Measurements from ENCODE around the gene EIF4G3. TPM values are rescaled to one million over a fixed set of nuclear protein-coding genes. Genes with fewer than 3 reads are reported as not detected.
"Not testable (repeated sequence)": the region's sequence is repeated elsewhere in the genome, so short reads cannot be mapped to it uniquely, and the experiment has no call there.

The EIF4G3 gene
- polyA plus RNA-seq, 1 donor: 76.2 TPM

DNA sequence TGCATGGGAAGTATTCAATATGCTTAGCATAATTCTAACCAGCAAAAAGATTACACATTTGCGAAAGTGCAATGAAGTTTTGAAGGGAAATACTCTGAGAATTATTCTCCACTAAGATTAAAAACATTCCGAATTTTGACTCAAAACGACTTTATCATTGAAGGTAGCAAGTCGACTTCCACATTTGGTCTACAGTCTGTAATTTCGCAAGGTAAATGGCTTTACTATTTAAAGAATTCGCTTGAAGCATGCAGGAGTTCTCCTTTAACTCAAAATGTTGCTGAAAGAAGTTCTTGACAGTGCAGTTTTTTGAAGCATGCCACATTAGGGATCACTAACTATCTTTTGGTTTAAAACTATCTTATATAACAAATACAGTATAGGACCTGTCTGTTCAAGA, 228.6 kb downstream of the EIF4G3 start:
- DNase-seq: no peak

DNA sequence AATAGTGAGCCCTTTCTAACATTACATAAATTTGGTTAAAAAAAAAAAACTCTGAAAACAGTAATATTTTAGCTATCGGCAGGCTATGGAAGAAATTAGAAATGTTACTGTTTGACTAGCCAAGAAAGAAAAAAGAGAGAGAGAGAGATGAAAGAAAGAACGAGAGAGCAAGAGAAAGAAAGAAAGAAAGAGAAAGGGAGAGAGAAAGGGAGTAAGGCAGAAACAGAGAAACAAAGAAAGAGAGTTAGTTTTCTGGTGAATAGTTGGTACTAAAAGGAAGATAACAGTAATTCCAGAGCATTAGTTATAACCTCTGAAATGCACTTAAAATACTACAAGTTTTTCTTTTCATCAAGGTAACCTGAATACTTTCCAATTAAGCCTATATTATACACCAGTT, 229.3 kb downstream of the EIF4G3 start:
- no peak for DNase-seq

DNA sequence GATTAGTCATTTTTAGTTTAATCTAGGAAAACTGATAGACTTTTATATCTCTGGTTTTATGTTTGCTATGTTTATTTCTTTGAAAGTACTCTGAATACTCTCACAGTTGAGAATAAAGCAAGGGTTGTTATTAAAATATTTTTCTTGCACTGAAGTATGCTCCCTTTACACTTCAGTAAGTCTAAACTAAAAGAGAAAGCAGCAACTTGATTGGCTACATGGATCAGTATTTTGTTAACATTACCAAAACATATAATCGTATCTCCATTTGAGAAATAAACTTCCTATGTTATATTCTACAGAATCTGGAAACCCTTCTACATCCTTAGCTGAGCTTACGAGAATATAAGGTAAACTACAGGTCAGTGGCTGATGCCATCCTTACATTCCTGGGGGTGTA, 240.1 kb downstream of the EIF4G3 start:
- DNase-seq: no peak

DNA sequence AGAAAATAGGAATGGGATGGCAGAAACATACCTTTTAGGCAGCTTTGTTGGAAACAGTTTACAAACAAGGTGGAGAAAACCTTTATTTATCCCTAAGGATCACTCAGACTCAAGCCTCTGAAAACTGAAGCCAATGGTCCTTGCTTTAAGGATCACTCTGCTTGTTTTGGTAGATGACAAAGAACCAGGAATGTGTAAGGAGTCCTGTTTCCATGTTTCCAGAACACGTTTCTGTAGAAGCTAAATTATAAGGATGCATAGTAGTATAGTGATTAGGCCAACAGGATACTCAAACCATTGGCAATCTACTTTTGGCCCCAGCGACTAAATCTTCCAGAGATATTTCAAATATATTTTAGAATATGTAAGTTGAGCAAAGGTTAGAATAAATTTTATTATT, 240.5 kb downstream of the EIF4G3 start:
- no peak for DNase-seq

DNA sequence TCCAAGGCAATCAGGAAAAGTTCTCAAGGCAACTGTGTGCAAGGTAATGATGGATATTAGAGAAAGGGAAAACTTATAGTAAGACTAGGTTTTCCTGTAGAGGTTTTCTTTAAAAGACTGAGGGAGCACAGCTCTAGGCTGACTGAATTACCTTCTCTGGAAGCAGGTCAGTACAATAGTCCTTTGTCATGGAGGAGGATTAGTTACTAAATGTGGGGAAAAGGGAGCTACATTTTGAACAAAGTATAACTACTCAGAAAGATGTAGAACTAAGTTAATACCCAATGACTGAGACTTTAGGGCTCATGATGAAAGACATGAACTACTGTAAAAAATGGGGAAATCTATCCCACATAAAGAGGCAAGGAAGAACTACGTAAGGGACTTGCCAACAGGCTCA, 241.0 kb downstream of the EIF4G3 start:
- no peak for DNase-seq

DNA sequence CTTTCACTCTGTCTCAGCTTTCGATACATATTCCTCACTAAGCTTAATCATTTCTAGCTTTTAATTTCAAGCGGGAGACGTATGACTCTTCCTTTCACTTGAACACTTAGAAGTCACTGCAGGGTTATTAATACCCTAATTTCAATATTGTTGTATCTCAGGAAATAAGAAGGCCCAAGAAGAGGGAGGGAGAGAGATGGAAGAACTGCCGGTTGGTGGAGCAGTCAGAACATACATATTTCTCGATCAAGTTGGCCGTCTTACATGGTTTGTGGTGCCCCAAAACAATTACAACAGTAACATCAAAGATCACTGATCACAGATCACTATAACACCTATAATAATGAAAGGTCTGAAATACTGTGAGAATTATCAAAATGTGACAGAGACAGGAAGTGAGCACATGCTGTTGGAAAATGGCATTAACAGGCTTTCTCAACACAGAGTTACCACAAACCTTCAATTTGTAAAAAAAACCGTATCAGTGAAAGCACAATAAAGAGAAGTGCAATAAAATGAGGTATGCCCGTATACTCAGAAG, 244.2 kb downstream of the EIF4G3 start:
- no peak for DNase-seq

DNA sequence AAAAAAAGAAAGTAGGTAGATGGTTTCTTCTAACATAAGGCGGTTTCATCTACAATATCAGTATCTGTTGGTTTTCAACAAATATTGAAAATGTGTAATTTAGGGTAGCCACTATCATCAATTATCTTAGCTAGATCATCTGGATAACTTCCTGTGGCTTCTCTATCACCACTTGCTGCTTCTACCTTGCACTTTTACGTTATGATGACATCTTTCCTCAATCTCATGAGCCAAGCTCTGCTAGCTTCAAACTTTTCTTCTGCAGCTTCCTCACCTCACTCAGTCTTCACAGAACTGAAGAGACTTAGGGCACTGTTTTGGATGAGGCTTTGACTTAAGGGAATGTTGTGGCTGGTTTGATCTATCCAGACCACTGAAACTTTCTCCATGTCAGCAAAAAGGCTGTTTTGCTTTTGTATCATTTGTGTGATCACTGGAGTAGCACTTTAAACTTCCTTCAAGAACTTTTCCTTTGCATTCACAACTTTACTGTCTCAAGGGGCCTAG, 244.7 kb downstream of the EIF4G3 start:
- no peak for DNase-seq

DNA sequence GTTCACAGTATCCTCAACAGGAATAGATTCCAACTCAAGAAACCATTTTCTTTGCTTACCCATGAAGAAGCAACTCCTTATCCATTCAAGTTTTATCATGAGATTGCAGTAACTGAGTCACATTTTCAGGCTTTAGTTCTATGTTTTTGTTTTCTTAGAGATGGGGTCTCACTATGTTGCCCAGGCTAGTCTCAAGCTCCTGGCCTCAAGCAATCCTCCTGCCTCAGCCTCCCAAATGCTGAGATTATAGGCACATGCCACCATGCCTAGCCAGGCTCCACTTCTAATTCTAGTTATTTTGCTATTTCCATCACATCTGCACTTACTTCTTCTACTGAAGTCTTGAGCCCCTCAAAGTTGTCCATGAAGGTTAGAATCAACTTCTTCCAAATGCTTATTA, 246.3 kb downstream of the EIF4G3 start:
- no peak for DNase-seq

DNA sequence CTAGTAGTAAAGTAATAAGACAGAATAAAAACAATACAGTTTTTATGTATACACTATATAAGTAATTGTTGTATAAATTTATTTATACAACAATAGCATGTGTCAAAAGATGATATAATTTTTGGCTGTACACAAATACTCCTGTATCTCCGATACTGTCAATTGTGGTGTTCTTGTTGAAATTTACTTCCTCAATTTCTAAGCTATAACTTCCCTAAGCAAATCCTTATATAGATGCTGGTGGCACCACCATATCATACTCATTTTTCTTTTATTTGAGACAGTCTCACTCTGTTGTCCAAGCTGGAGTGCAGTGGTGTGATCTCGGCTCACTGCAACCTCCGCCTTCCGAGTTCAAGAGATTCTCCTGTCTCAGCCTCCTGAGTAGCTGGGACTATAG, 248.6 kb downstream of the EIF4G3 start:
- DNase-seq: no peak

DNA sequence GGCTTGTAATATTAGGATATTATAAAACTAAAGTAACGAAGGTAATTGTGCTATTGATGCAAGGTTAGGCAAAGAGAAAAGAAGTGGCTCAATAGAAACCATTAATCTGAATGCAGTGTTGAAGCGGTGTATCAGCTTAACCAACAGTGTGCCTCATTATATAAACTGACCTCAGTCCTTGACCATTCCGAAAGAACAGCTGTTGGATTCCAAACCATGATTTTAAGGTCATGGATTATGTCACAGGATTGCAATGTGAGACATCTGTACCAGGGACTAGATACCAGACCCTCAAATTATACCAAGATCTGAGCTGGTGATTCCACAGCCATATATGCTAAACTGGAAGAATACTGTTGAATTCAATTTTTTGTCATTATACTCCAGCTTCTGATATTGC, 255.4 kb downstream of the EIF4G3 start:
- no peak for DNase-seq

DNA sequence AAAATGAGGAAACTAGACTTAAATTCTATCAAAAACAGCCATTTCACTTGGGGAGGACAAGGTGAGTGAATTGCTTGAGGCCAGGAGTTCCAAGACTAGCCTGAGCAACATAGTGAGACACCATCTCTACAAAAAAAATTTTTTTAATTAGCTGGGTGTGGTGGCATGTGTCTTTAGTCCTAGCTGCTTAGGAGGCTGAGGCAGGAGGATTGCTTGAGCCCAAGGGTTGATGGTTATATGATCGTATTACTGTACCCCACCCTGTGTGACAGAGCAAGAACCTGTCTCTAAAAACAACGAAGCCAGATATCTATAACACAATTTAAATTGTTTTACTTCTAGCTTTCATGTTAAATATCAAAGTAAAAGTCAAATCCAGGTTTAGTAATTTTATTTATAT, 263.5 kb downstream of the EIF4G3 start:
- DNase-seq: no peak

DNA sequence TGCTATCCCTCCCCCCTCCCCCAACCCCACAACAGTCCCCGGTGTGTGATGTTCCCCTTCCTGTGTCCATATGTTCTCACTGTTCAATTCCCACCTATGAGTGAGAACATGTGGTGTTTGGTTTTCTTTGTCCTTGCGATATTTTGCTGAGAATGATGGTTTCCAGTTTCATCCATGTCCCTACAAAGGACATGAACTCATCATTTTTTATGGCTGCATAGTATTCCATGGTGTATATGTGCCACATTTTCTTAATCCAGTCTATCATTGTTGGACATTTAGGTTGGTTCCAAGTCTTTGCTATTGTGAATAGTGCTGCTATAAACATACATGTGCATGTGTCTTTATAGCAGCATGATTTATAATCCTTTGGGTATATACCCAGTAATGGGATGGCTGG, 269.2 kb downstream of the EIF4G3 start:
- not testable (repeated sequence) for DNase-seq

DNA sequence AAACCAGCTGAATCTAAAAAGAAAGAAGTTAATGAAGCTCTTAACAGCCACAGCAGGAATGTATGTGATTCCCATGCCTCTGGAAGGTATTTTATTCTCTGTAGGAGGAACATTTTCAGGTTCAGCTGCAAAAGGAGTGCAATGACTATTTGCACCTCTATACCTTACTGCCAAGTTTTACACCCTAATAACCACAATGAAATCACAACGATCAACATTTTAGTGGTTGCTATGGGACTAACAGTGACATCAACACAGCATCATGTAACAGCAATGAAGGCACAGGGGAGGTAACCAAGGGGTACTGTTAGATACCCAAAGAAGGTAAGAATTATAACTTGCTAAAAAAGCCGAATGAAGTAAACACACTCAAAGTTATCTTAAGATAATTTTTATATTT, 273.3 kb downstream of the EIF4G3 start:
- no peak for DNase-seq

DNA sequence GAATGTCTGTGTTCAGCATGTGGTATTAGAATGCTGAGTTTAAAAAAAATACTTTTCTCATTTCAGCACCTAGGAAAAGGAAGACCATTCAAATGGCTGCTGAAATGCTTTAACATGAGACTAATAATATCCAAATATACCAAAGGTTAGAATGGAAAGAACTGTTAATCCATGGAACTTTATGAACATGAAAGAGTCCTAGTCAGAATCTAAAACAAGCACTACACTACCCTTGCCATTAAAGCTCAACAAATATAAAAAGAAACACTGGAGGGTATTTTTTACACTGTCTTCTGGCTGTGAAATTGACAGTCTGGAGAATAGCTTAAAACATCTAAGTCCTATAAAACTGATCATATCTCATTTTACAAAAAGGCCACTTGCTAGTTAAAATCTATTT, 276.6 kb downstream of the EIF4G3 start:
- DNase-seq: no peak

DNA sequence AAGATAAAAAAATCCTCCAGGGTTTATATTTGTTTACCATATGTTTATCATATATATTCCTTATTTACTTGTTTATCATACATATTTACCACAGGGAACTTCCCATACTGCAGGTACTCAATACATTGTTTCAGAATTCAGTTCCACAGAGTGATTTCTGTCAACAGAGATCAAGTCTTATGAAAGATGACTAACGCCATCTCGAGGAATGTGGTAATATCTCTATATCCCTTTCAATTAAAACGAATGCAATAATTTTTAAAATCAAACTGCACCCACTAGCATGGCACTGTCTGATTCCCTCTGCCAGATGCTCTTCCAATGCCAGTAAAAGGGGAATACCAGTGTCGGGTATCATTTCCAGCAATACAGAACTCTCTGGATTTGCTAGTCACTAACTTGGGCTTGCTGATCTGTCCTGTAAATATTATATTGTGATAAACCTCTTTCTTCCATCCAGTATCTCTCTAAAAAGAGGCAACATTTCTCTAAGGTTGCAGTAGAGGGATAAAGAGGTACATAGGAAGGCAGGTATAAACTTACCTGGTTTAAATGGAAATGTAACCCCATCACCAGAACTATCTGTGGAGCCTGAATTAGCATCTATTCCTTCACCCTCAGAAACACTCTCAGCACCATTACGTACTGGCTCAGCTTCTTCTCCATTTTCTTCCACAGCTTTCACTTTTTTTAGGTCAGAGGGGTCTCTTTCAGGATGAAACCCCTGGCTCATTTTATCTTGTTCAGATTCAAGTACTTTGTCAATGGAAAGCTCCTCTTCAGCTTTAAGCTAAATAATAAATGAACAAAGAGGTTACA, 277.3 kb downstream of the EIF4G3 start:
- DNase-seq: no peak

DNA sequence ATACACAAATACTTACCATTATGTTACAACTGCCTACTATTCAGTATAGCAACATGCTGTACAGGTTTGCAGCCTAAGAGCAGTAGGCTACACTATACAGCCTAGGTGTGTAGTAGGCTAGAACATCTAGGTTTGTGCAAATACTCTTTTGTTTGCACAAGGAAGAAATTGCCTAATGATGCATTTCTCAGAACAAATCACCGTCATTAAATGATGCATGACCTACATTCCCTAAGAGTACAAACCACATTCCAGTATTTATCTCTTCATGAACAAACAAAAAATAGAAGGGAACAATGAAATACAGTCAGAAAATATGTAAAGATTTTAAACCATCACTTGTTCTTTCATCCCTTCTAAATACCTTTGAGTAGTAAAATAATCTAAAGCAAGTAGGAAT, 279.9 kb downstream of the EIF4G3 start:
- DNase-seq: no peak

DNA sequence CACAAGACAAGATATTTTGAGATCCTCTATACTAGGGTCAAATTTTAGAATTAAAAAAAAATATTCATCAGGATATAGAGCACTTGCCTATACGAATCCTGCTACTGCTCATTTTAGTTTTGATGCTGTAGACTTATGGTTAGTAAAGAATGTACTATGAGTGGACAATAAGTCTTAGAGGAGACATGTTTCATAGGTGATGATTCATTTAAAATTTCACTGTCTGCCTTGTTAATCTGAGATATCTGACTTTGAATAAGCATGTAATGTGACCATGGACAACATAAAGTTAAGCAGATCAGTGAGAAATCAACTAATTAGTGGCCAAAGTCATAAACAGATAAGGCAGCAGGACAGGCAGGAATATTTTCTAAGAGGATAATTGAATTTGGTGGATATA, 282.8 kb downstream of the EIF4G3 start:
- DNase-seq: no peak

DNA sequence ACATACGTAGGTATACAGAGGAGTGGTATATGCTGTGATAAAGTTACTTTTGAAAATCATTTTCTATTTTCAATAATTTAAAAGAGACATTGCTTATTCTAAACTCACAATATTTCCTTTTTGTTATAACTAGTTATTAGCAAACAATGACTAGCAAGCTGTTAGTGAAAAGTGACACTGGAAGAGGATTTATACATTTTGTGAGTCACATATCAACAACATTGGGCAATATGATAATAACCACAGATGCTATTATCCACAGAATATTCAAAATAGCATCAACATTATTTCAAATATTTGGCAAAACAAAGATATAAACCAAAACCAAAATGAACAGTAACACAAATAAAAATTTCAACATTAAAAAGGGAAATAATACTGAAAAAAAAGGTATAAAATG, 285.6 kb downstream of the EIF4G3 start:
- no peak for DNase-seq

DNA sequence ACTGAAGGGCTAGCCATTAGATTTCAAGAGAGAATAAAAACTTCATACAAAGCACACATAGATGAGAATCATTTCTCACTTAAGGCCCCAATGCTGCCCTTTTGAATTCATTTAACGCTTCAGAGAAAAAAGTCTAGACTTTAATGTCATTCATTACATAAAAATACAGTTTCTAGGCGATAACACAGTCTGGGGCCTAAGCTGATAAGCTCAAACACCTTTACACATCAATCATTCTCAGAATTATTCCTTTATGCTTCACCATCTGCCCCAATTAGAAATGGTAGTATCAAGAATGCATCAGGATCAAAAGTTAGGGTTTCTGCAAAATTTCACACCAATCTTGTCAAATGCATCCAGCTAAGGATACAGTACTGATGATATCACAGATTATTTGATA, 289.5 kb downstream of the EIF4G3 start:
- no peak for DNase-seq

DNA sequence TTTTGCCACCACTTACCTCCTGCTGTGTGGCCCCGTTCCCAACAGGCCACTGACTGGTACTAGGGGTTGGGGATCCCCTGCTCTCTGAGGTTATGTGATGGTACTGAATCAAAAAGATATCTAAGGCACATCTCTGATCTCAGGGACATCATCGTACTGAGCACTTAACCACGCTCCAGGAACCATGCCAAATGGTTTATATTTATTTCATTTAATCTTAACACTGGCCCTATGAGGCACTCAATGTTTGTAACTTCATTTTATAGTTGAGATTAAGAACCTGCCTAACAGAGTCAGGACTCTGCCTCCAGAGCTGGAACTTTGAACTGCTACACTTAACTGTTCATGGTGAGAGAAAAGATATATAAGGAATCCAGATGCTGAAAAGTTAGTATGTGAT, 291.6 kb downstream of the EIF4G3 start:
- DNase-seq: no peak

DNA sequence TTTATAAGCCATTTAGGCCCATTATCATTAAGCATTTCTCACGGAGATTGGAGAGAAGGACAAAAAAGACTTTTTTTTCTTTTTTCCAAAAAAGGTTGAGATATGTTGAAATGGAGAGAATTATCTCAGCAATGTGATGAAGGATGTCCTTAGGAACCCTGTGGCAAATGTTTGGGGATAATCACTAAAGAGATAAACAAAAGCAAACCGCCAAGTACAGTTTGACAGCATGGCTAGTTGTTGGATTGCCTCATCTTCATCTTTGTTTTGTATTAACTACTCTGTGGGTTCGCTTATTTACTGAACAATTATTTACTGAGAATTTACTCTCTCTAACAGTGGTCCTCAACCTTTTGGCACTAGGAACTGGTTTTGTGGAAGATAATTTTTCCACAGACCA, 292.2 kb downstream of the EIF4G3 start:
- no peak for DNase-seq

DNA sequence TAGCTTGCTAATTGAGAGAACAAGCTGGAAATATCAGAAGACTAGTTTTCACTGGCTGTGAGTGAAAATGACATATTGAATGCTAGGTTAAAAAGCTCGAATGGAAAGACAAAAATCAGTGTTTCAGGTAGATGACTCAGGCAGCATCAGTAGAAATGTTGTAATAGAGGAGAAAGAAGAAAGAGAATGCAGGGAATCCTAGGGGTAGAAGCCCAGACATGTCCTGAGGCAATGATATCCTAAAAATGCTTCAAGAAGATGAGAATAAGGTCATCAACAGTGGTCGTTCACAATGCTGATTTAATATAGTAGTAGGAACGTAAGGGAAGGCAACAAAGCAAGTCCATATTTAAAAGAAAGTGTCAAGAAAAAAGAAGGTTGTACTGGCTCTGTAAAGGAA, 292.9 kb downstream of the EIF4G3 start:
- DNase-seq: no peak

DNA sequence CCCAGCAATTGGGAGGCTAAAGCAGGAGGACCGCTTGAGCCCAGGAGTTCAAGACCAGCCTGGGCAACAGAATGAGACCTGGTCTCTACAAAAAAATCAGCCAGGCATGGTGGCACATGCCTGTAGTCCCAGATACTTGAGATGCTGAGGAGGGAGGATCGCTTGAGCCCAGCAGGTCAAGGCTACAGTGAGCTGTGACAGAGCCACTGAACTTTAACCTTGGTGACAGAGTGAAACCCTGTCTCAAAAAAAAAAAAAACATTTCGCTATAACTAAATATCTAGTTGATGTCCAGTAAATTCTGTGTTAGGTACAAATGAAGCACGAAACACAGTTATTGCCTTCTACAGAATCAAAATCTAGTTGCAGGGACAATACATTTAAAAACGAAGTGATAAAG, 293.9 kb downstream of the EIF4G3 start:
- DNase-seq: no peak

DNA sequence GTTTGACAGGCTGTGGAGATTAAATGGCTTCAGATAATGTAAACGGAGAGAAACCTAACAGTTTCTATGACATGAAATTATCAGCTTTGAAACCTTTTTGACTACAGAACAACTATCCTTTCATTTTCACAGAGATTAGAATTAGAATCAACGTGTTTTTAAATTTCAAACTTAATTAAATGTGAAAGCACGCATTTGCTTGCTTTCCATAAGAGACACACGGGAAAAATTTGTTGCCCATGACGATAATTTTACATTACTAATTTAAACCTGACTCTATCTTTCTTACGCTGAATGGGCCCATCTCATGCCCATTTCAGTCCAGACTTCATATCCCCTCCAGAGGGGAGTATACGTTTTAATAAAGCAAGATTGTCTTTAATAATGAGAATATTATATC, 297.9 kb downstream of the EIF4G3 start:
- DNase-seq: no peak

Measured in left kidney (tissue), 2 donors.